OCI-LY3 (cell line): ENCODE results near the gene CCDC70.

ENCODE experiments used
- EZH2phosphoT487 ChIP-seq: fragments of 200-600 bp; shearing (Covaris generic); IDR thresholded peaks from 2 replicates; pipeline ENCODE4 v1.6.1; 2018; ENCODE audit warnings: antibody characterized with exemption, mixed run types, low read depth
- TF ChIP-seq, protein P1 (sequence below): fragments of 200-600, 300-600 bp; sonication (generic); IDR thresholded peaks from 2 replicates; pipeline ENCODE4 v1.5.1; 2014; ENCODE audit warnings: antibody characterized with exemption, low read length, low read depth

DNA sequence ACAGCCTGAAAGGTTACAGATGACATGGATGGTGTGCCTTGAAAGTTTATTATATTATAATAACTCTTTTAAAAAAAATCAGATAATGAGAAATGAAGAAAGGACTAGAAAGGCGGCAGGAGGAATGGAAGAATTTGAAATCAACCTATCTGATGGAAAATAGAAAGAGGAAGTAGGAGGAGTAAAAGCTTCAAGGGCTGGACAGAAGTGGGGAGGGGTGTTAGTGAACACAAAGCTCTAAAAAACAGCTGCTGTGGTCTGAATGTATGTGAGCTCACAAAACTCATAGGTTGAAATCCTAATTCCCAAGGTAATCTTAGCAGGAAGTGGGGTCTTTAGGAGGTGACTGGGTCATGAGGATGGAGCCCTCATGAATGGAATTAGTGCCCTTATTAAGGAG, 19.5 kb downstream of the CCDC70 start:
- TF ChIP-seq, protein P1, sequence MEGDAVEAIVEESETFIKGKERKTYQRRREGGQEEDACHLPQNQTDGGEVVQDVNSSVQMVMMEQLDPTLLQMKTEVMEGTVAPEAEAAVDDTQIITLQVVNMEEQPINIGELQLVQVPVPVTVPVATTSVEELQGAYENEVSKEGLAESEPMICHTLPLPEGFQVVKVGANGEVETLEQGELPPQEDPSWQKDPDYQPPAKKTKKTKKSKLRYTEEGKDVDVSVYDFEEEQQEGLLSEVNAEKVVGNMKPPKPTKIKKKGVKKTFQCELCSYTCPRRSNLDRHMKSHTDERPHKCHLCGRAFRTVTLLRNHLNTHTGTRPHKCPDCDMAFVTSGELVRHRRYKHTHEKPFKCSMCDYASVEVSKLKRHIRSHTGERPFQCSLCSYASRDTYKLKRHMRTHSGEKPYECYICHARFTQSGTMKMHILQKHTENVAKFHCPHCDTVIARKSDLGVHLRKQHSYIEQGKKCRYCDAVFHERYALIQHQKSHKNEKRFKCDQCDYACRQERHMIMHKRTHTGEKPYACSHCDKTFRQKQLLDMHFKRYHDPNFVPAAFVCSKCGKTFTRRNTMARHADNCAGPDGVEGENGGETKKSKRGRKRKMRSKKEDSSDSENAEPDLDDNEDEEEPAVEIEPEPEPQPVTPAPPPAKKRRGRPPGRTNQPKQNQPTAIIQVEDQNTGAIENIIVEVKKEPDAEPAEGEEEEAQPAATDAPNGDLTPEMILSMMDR: no peak
- TF ChIP-seq EZH2phosphoT487: no peak
